ENCODE measurements around the gene RPL38.

RPL38 gene

GRCh38 chr17:74203439-74204240, at the start of gene RPL38:
RPL38 (plus strand) TSS chr17:74203678; CDS start chr17:74203956, 278 bp downstream.
- H3K9me3 ChIP-seq (ENCODE audit: control insufficient read depth, insufficient read depth, low read depth, low read length) = no peaks in the 10 kb centered on the region
- peak within 1 kb of the TSS; percentile 96 for H3K4me3 ChIP-seq (ENCODE audit: low read depth, low read length)
- peaks cover 12% of the 10 kb centered on the region; the same call in 1 of the 2 replicates for H3K4me1 ChIP-seq (ENCODE audit: control insufficient read depth, insufficient read depth, low read length)
- peaks cover 36 to 50% of the 10 kb centered on the region in 2 experiments for H3K36me3 ChIP-seq (ENCODE audit: control insufficient read depth in 2 of 2, insufficient read depth in 1 of 2, low read length in 2 of 2)
- CTCF ChIA-PET = interaction anchor here (0.6 to 6.7 kb wide), 18 partner anchors 11 to 1478 kb away, joined by 3 to 74 read pairs (median 4); no protein-coding TSS in a partner anchor
- POLR2A ChIA-PET = interaction anchor here (0.6 to 2.3 kb wide), 14 partner anchors 8 to 559 kb away, joined by 3 to 14 read pairs (median 4); partner anchors contain the start of genes BTBD17, SDK2 and TTYH2
- peak within 1 kb of the TSS; percentile 98 for H3K27ac ChIP-seq (ENCODE audit: extremely low read depth, low read depth, low read length)
- TF ChIP-seq ZNF341 (tag by site-specific recombination; IDR thresholded peaks at IDR 0.05; ENCODE audit: low read depth) = peak; percentile 71
- peak; percentile 98 for TF ChIP-seq ZNF2 (tag by site-specific recombination; IDR thresholded peaks at IDR 0.05)
- peak; percentile 88 for TF ChIP-seq SP2 (tag by site-specific recombination; IDR thresholded peaks at IDR 0.05)
- no peak; the same call in 1 of the 2 replicates for TF ChIP-seq ZBTB1 (tag by site-specific recombination; IDR thresholded peaks at IDR 0.05)
- TF ChIP-seq ZNF335 (tag by site-specific recombination; conservative IDR thresholded peaks at IDR 0.05) = peak; percentile 67
- peak; percentile 50 for TF ChIP-seq ZBTB48 (tag by site-specific recombination; IDR thresholded peaks at IDR 0.05)
- TF ChIP-seq ZBTB11 (tag by site-specific recombination; conservative IDR thresholded peaks at IDR 0.05; ENCODE audit: low read depth) = peak; percentile 92
- peak; percentile 77 for TF ChIP-seq ZNF76 (tag by site-specific recombination; IDR thresholded peaks at IDR 0.05; ENCODE audit: borderline replicate concordance, low read depth)
- peak; percentile 57 for TF ChIP-seq KLF1 (tag by site-specific recombination; IDR thresholded peaks at IDR 0.05)
- peak; percentile 80 for TF ChIP-seq EGR2 (tag by site-specific recombination; IDR thresholded peaks at IDR 0.05; ENCODE audit: low read depth)
- TF ChIP-seq ZNF121 (tag by site-specific recombination; IDR thresholded peaks at IDR 0.05) = peak; percentile 41; the same call in 1 of the 2 replicates
- TF ChIP-seq ZBTB17 (tag by site-specific recombination; IDR thresholded peaks at IDR 0.05) = peak; percentile 86
- peak; percentile 64; the same call in 1 of the 2 replicates for TF ChIP-seq ZNF146 (tag by site-specific recombination; IDR thresholded peaks at IDR 0.05)
- no peak for TF ChIP-seq ZNF473 (tag by site-specific recombination; IDR thresholded peaks at IDR 0.05)
- 0 out of 2 replicates have a peak, but pooled peaks have one; percentile 58 for TF ChIP-seq ZSCAN16 (tag by site-specific recombination; IDR thresholded peaks at IDR 0.05)
- TF ChIP-seq ZBTB8A (tag by site-specific recombination; IDR thresholded peaks at IDR 0.05) = peak; percentile 81
- no peak for TF ChIP-seq ZNF677 (tag by site-specific recombination; IDR thresholded peaks at IDR 0.05)
- no peak for TF ChIP-seq ZNF280C (tag by site-specific recombination; IDR thresholded peaks at IDR 0.05)
- TF ChIP-seq ZNF391 (tag by site-specific recombination; IDR thresholded peaks at IDR 0.05; ENCODE audit: borderline replicate concordance, low read depth) = peak; percentile 96
- no peak for TF ChIP-seq ZNF585B (tag by site-specific recombination; IDR thresholded peaks at IDR 0.05)
- TF ChIP-seq ZBTB21 (tag by site-specific recombination; IDR thresholded peaks at IDR 0.05) = peak; percentile 82
- TF ChIP-seq ZNF488 (tag by site-specific recombination; IDR thresholded peaks at IDR 0.05) = peak; percentile 60
- peak; percentile 91 for TF ChIP-seq ZNF324 (tag by site-specific recombination; IDR thresholded peaks at IDR 0.05)
- TF ChIP-seq TSHZ1 (tag by site-specific recombination; IDR thresholded peaks at IDR 0.05; ENCODE audit: borderline replicate concordance) = peak; percentile 50; the same call in 1 of the 2 replicates

Data from HEK293 (cell line).